Activated gamma-delta T cell (primary cell): ENCODE results near the gene KRT77.

Experiments
- DNase-seq: peaks from one replicate; lab custom pipeline; 2025; lab: John Stamatoyannopoulos, UW

The KRT77 gene

GRCh38 chr12:52691841-52692150, 11.5 kb downstream of the KRT77 start:
- DNase-seq = no peak

- peak; percentile 39 for DNase-seq
Measured at GRCh38 chr12:52691076-52691840, 12.1 kb downstream of the KRT77 start.

GRCh38 chr12:52690351-52691075, 12.8 kb downstream of the KRT77 start:
- no peak for DNase-seq

GRCh38 chr12:52689936-52690335, 13.4 kb downstream of the KRT77 start:
- no peak for DNase-seq

- DNase-seq = no peak
Measured at GRCh38 chr12:52689239-52689638, 14.1 kb downstream of the KRT77 start.

- DNase-seq = no peak
Measured at GRCh38 chr12:52688481-52688880, 14.8 kb downstream of the KRT77 start.

GRCh38 chr12:52687497-52688385, 15.6 kb downstream of the KRT77 start:
- no peak for DNase-seq

GRCh38 chr12:52686756-52687487, 16.4 kb downstream of the KRT77 start:
- no peak for DNase-seq

GRCh38 chr12:52686063-52686462, 17.3 kb downstream of the KRT77 start:
- DNase-seq = no peak

GRCh38 chr12:52685406-52685890, 17.9 kb downstream of the KRT77 start:
- no peak for DNase-seq

GRCh38 chr12:52684431-52684830, 18.9 kb downstream of the KRT77 start:
- DNase-seq = no peak

- no peak for DNase-seq
Measured at GRCh38 chr12:52683575-52684300, 19.6 kb downstream of the KRT77 start.

- no peak for DNase-seq
Measured at GRCh38 chr12:52682938-52683574, 20.3 kb downstream of the KRT77 start.

GRCh38 chr12:52682381-52682660, 21.0 kb downstream of the KRT77 start:
- no peak for DNase-seq

- no peak for DNase-seq
Measured at GRCh38 chr12:52681526-52682380, 21.6 kb downstream of the KRT77 start.

GRCh38 chr12:52680363-52680762, 23.0 kb downstream of the KRT77 start, which contains the start of gene KRT1:
Gene KRT1 (minus strand): TSS chr12:52680407. CDS start chr12:52680348, 59 bp downstream.
- no peak for DNase-seq

- no peak for DNase-seq
Measured at GRCh38 chr12:52679875-52680274, 23.4 kb downstream of the KRT77 start.

- DNase-seq = no peak
Measured at GRCh38 chr12:52677671-52678070, 25.7 kb downstream of the KRT77 start.

- no peak for DNase-seq
Measured at GRCh38 chr12:52677126-52677525, 26.2 kb downstream of the KRT77 start.

- DNase-seq = no peak
Measured at GRCh38 chr12:52676163-52676562, 27.2 kb downstream of the KRT77 start.
